GM19468 (cell line): Measurements from ENCODE around the gene DXO.

Experiments
- ATAC-seq: cut with Tn5 transposase; IDR thresholded peaks from one replicate; pipeline ENCODE4 v1.9.1; 2021; ENCODE audit warnings: mild to moderate bottlenecking, moderate library complexity, moderate number of reproducible peaks; ENCODE audit not compliant: unreplicated experiment; ENCODE audit errors: extremely low read depth

The DXO gene

DNA sequence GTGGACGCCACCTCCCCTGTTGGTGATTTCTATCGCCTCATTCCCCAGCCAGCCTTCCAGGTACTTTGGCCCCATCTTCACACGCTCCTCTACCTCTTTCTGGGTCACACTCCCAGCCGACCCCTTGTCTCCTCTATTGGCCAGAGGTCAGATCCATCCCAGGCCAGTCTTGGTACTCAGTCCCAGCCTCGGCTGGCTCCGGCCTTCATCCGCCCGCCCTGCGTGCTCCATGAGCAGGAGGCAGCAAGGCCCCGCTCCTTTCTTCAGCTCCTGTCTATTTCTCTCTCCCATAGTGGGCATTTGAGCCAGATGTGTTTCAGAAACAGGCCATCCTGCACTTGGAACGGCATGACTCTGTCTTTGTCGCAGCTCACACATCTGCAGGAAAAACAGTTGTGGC, 10.3 kb downstream of the DXO start:
- no peak for ATAC-seq

GRCh38 chr6:31958741-31959739, 12.9 kb downstream of the DXO start, which contains the start of the genes NELFE and SKIC2:
Gene NELFE (minus strand): TSS chr6:31958971. CDS start chr6:31958446, 525 bp downstream.
Gene SKIC2 (plus strand): TSS chr6:31959175. CDS start chr6:31959193, 18 bp downstream.
- ATAC-seq, result peak; percentile 94

GRCh38 chr6:31958412-31958740, 13.6 kb downstream of the DXO start:
- ATAC-seq, result no peak

GRCh38 chr6:31956796-31957195, 15.1 kb downstream of the DXO start:
- no peak for ATAC-seq

- ATAC-seq, result no peak
Measured at GRCh38 chr6:31954511-31954910, 17.4 kb downstream of the DXO start.

GRCh38 chr6:31952890-31953289, 19.0 kb downstream of the DXO start:
- ATAC-seq, result no peak

DNA sequence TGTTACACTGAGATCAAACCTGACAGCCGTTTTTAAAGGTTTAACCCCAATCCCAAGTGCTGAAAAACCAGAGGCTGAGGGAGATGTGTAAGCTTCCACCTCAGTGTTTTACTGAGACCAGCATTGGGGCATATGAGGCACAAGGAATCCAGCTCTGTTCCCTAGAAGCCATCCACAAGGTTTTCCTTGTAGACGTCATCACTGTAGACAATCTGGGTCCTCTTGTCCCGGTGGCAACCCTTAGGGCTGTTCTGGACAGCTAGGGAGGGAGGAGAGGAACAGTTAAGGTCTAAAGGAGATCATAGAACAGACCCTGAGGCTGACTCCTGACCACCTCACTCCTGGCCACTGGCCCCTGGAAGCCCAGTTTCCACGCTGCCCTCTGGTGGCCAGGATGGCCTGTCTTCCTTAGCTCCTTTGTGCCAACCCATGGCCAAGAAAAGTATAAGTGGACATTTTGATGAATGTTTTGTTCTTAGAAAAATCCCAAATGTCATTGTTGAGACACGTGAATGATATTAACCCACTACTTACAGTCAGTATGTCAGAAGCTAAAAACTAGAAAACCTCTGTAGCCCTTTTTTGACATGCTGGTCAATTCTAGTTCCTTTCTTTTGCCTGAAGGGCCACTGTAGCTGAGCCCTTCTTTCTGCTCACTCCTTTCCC, 19.7 kb downstream of the DXO start:
- ATAC-seq, result no peak

GRCh38 chr6:31949926-31950548, 21.9 kb downstream of the DXO start:
- ATAC-seq, result no peak

GRCh38 chr6:31948753-31949413, 23.1 kb downstream of the DXO start:
- ATAC-seq, result no peak

DNA sequence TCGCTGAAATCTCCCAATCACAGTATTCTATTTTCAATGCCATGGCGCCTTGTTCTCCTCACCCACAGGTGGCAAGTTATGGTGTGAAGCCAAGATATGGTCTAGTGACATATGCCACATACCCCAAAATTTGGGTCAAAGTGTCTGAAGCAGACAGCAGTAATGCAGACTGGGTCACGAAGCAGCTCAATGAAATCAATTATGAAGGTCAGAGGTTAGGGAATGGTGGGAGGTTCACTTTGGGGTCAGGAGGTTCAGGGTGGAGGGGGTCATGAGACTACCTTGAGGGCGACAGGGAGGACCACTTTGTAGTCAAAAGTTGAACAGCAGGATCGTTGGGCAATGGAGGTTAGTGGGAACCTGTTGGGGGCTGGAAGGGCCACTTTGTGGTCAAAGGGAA, 23.6 kb downstream of the DXO start:
- no peak for ATAC-seq

- no peak for ATAC-seq
Measured at GRCh38 chr6:31947864-31948263, 24.1 kb downstream of the DXO start.

GRCh38 chr6:31947070-31947675, 24.8 kb downstream of the DXO start:
- ATAC-seq, result no peak

DNA sequence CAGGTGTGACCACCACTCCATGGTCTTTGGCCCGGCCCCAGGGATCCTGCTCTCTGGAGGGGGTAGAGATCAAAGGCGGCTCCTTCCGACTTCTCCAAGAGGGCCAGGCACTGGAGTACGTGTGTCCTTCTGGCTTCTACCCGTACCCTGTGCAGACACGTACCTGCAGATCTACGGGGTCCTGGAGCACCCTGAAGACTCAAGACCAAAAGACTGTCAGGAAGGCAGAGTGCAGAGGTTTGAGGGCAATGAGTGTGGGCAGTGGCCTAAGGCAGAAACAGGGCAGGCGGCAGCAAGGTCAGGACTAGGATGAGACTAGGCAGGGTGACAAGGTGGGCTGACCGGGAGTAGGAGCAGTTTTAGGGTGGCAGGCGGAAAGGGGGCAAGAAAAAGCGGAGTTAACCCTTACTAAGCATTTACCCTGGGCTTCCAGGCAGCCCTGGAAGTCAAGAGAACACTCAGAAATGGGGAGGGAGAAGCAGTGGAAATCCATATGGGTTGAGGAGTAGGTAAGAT, 25.5 kb downstream of the DXO start:
- no peak for ATAC-seq

- ATAC-seq, result no peak
Measured at GRCh38 chr6:31945507-31946369, 26.2 kb downstream of the DXO start, which contains the start of gene CFB. Gene CFB (plus strand): TSS chr6:31946095. CDS start chr6:31946222, 127 bp downstream.

GRCh38 chr6:31945154-31945506, 26.8 kb downstream of the DXO start:
- ATAC-seq, result no peak

- no peak for ATAC-seq
Measured at GRCh38 chr6:31943742-31944141, 28.2 kb downstream of the DXO start.

- no peak for ATAC-seq
Measured at GRCh38 chr6:31940256-31940664, 31.7 kb downstream of the DXO start.

- ATAC-seq, result no peak
Measured at GRCh38 chr6:31935823-31936222, 36.1 kb downstream of the DXO start.

GRCh38 chr6:31935021-31935420, 36.9 kb downstream of the DXO start:
- ATAC-seq, result no peak
